A673 (cell line): ENCODE data around the gene ZYG11A. TPM values are rescaled to one million over a fixed set of nuclear protein-coding genes. Genes with fewer than 3 reads are reported as not detected.

Experiments
- BruUV-seq: library from RNA; stranded (reverse); fragments of 400-500 nt; replicated peaks from 2 replicates; lab custom pipeline; 2021; lab: Mats Ljungman, UMichigan
- CTCF ChIA-PET: fragments of 300-600 bp; sonication (Branson Sonifier 250); formaldehyde crosslinking; loops from one replicate; lab custom pipeline; 2022; ENCODE audit warnings: antibody characterized with exemption; lab: Charles Lee
- POLR2A ChIA-PET: fragments of 300-600 bp; sonication (Branson Sonifier 250); formaldehyde crosslinking; loops from one replicate; lab custom pipeline; 2022; ENCODE audit warnings: antibody characterized with exemption; ENCODE audit not compliant: low non-redundant PET; lab: Charles Lee
- DNase-seq: peaks from one replicate; pipeline ENCODE4 v3.0.0-alpha.2; 2015; ENCODE audit warnings: low spot score
- H3K27ac ChIP-seq: fragments of 200-600 bp; sonication (generic); 2 replicates; pipeline ENCODE4 v1.5.1; 2016; ENCODE audit warnings: mixed run types, low read depth, mild to moderate bottlenecking, mixed read lengths, antibody characterized with exemption, low read length; ENCODE audit not compliant: poor library complexity, severe bottlenecking
- H3K27me3 ChIP-seq: fragments of 200-600 bp; sonication (generic); replicated peaks from 2 replicates; pipeline ENCODE4 v1.6.1; 2017; ENCODE audit warnings: mixed run types, low read depth, mild to moderate bottlenecking, mixed read lengths, antibody characterized with exemption, low read length; ENCODE audit not compliant: insufficient read depth, poor library complexity
- H3K36me3 ChIP-seq: fragments of 200-600 bp; sonication (generic); 2 replicates; pipeline ENCODE4 v1.6.1; 2016; ENCODE audit warnings: mixed run types, mild to moderate bottlenecking, mixed read lengths, antibody characterized with exemption, low read length; ENCODE audit not compliant: insufficient read depth, poor library complexity, severe bottlenecking
- H3K4me1 ChIP-seq: fragments of 200-600 bp; sonication (generic); 2 replicates; pipeline ENCODE4 v1.6.1; 2017; ENCODE audit warnings: mixed run types, mild to moderate bottlenecking, mixed read lengths, antibody characterized with exemption, low read length; ENCODE audit not compliant: insufficient read depth, poor library complexity, severe bottlenecking
- H3K4me3 ChIP-seq: fragments of 200-600 bp; sonication (generic); 2 replicates; pipeline ENCODE4 v1.5.1; 2016; ENCODE audit warnings: low read depth, mixed run types, mild to moderate bottlenecking, mixed read lengths, low read length; ENCODE audit not compliant: poor library complexity, severe bottlenecking
- H3K9me3 ChIP-seq: fragments of 200-600 bp; sonication (generic); 2 replicates; pipeline ENCODE4 v1.6.1; 2016; ENCODE audit warnings: mixed run types, low read depth, mild to moderate bottlenecking, mixed read lengths, antibody characterized with exemption, low read length; ENCODE audit not compliant: poor library complexity, severe bottlenecking
- CTCF ChIP-seq: fragments of 300-800, 200-600 bp; sonication (generic); conservative IDR thresholded peaks from 2 replicates; pipeline ENCODE4 v1.5.1; 2017; ENCODE audit warnings: low read depth, mild to moderate bottlenecking, antibody characterized with exemption, low read length, moderate library complexity, mixed read lengths
- EZH2 ChIP-seq: fragments of 200-600 bp; sonication (generic); IDR thresholded peaks from 2 replicates; pipeline ENCODE4 v1.6.1; 2017; ENCODE audit warnings: borderline replicate concordance, low read depth, mild to moderate bottlenecking, mixed read lengths, antibody characterized with exemption, low read length; ENCODE audit not compliant: poor library complexity, severe bottlenecking
- intact Hi-C: fragments of 100-400 bp; cut with micrococcal nuclease; formaldehyde crosslinking; loops from one replicate; pipeline ENCODE4 v1.10.0; 2022; ENCODE audit not compliant: unreplicated experiment
- microRNA-seq: library from miRNA; unstranded; fragments of <30 nt; microRNA quantifications from one replicate; pipeline ENCODE4 v1.2.0, GENCODE V29; 2021
- total RNA-seq: library from RNA; stranded (reverse); gene quantifications from 2 replicates; pipeline ENCODE4 v1.2.3, GENCODE V29; 2021

ZYG11A gene
- total RNA-seq, 1 experiment from 2014 or later = 0.17 TPM

GRCh38 chr1:52943876-52944416, 101.4 kb downstream of the ZYG11A start:
- no peak overlapping the region for H3K27ac ChIP-seq
- no peaks in the 10 kb centered on the region for H3K36me3 ChIP-seq
- intact Hi-C loops = no loop called here
- H3K4me1 ChIP-seq = peaks cover 4% of the 10 kb centered on the region
- DNase-seq = no peak
- no peaks in the 10 kb centered on the region for H3K9me3 ChIP-seq
- no peaks in the 10 kb centered on the region for H3K27me3 ChIP-seq
- ChIA-PET CTCF (no interaction called here), POLR2A (no interaction called here)
- TF ChIP-seq CTCF = no peak
- no peak for TF ChIP-seq EZH2
- H3K4me3 ChIP-seq = no peak overlapping the region
- no TSS peak for BruUV-seq

GRCh38 chr1:52944566-52944965, 102.0 kb downstream of the ZYG11A start:
- intact Hi-C loops = no loop called here
- Histone ChIP-seq H3K9me3 (peaks cover 3% of the 10 kb centered on the region), H3K4me3 (no peak overlapping the region), H3K36me3 (no peaks in the 10 kb centered on the region), H3K4me1 (peaks cover 4% of the 10 kb centered on the region), H3K27ac (no peak overlapping the region), H3K27me3 (no peaks in the 10 kb centered on the region)
- ChIA-PET POLR2A (no interaction called here), CTCF (no interaction called here)
- BruUV-seq = no TSS peak
- DNase-seq = no peak
- no peak for TF ChIP-seq CTCF
- TF ChIP-seq EZH2 = no peak

Small RNA genes within 50 kb of the gene (microRNA-seq; reads per million reads assigned to microRNA genes)
- not detected for gene MIR1273F
- not detected for gene MIR1273G
- gene MIR5095 = not detected

Other genes starting within 250 kb of the ZYG11A start
- gene GPX7, start 240.4 kb upstream of the ZYG11A start, total RNA-seq = 25.2 and 30.8 TPM in 2 replicates
- not detected in 2 replicates for gene SHISAL2A, start 209.6 kb upstream of the ZYG11A start, total RNA-seq
- 52.1 and 53.4 TPM in 2 replicates for gene COA7, start 144.4 kb upstream of the ZYG11A start, total RNA-seq
- 23.1 and 25.9 TPM in 2 replicates for gene ZYG11B, start 116.3 kb upstream of the ZYG11A start, total RNA-seq
- gene ECHDC2, start 79.0 kb downstream of the ZYG11A start, total RNA-seq = 7.4 and 14.6 TPM in 2 replicates
- 73.2 and 83.4 TPM in 2 replicates for gene SCP2, start 84.5 kb downstream of the ZYG11A start, total RNA-seq
- gene PODN, start 219.5 kb downstream of the ZYG11A start, total RNA-seq = 0.17 TPM in 1 of 2 replicates, not detected in the other